ENCODE measurements around the gene NUMBL. TPM values are rescaled to one million over a fixed set of nuclear protein-coding genes. Genes with fewer than 3 reads are reported as not detected.

Gene NUMBL
- total and polyA plus RNA-seq, 9 of the 15 experiments (the other 6 are each of a cell fraction or from before 2014, with no cell fraction given) = 0.39 to 38.6 (median 6.6) TPM

- WGBS (ENCODE audit: insufficient coverage, low coverage, missing lambda C conversion rate) = 55% methylated on average over 3 of the region's 3 CpGs
- POLR2A ChIA-PET = no interaction called here
- no peaks in the 10 kb centered on the region for H4K20me1 ChIP-seq (replicated peaks; ENCODE audit: control insufficient read depth, insufficient read depth, low read length)
- H2AFZ ChIP-seq (ENCODE audit: low read depth, low read length) = no peak overlapping the region
- no peak for DNase-seq (ENCODE audit: extremely low read depth in 1 of 4, low spot score in 3 of 4)
- no peaks in the 10 kb centered on the region for H3K9me3 ChIP-seq (replicated peaks; ENCODE audit: control insufficient read depth, insufficient read depth, low read depth, low read length)
- peaks cover 27% of the 10 kb centered on the region; the same call in 2 of the 3 replicates for H3K36me3 ChIP-seq (ENCODE audit: control insufficient read depth, insufficient read depth, low read length)
- no peaks in the 10 kb centered on the region for H3K9me1 ChIP-seq (ENCODE audit: control insufficient read depth, insufficient read depth, low read length)
- no peaks in the 10 kb centered on the region for H3K27me3 ChIP-seq (ENCODE audit: control insufficient read depth in 2 of 2, insufficient read depth in 2 of 2, low read length in 2 of 2)
- CTCF ChIA-PET (ENCODE audit: low intra/inter-chr PET ratio) = interaction anchor here (1.5 kb wide), 1 partner anchor 493 kb away, joined by 8 read pairs; no protein-coding TSS in a partner anchor
- intact Hi-C loops (cut with micrococcal nuclease) (no loop called here), in situ Hi-C loops (cut with MboI) (no loop called here)
- BruUV-seq (replicated peaks) = no TSS peak
- H3K4me3 ChIP-seq = no peak overlapping the region
- no peak for ATAC-seq
- FAIRE-seq = no peak
- no peak overlapping the region for H3K4me2 ChIP-seq (ENCODE audit: insufficient read depth, low read length)
- peak overlapping the region in 1 of 2 experiments; percentile 71; a peak in 1 of 4 replicates for H3K9ac ChIP-seq (ENCODE audit: insufficient read depth in 1 of 2, low read depth in 2 of 2, low read length in 2 of 2)
- no peaks in the 10 kb centered on the region for H3K79me2 ChIP-seq (ENCODE audit: control insufficient read depth, insufficient read depth, low read length)
- peaks cover 5 to 18% of the 10 kb centered on the region in 2 experiments; a peak in 4 of 5 replicates for H3K4me1 ChIP-seq (replicated peaks in 1 of 2; ENCODE audit: control insufficient read depth in 2 of 2, insufficient read depth in 2 of 2, low read length in 2 of 2)
- no peak overlapping the region for H3K27ac ChIP-seq (ENCODE audit: extremely low read depth, low read depth, low read length)
- TF ChIP-seq DIDO1 (tag; IDR thresholded peaks at IDR 0.05; ENCODE audit: low read depth) = no peak
- TF ChIP-seq ZNF121 (CRISPR knock-in tag; conservative IDR thresholded peaks at IDR 0.05) = peak; percentile 44
- no peak for TF ChIP-seq ZBTB9 (CRISPR knock-in tag; IDR thresholded peaks at IDR 0.05)
- no peak for TF ChIP-seq IRF1 (CRISPR knock-in tag; IDR thresholded peaks at IDR 0.05; ENCODE audit: borderline replicate concordance)
- TF ChIP-seq MCM7 (IDR thresholded peaks at IDR 0.05) = no peak
These were observed 58.0 kb downstream of the NUMBL start for GRCh38 chr19:40632311-40633036.

Data from K562 (cell line).